IPS DF 4.7 (cell line): ENCODE measurements around the gene RRP1.
"Not testable (repeated sequence)": the region's sequence is repeated elsewhere in the genome, so short reads cannot be mapped to it uniquely, and the experiment has no call there.

Source experiments
- DNase-seq: peaks from one replicate; pipeline ENCODE4 v3.0.0-alpha.2; 2013; ENCODE audit warnings: low spot score; ENCODE audit errors: extremely low read depth

The RRP1 gene

GRCh38 chr21:43835050-43835449 is 45.7 kb downstream of the RRP1 start:
- no peak for DNase-seq

GRCh38 chr21:43835861-43836260 is 46.5 kb downstream of the RRP1 start:
- DNase-seq, result no peak

- DNase-seq, result no peak
Observed at GRCh38 chr21:43836616-43837015, 47.2 kb downstream of the RRP1 start.

GRCh38 chr21:43840259-43840658 is 50.9 kb downstream of the RRP1 start:
- no peak for DNase-seq

GRCh38 chr21:43842742-43843141 is 53.4 kb downstream of the RRP1 start:
- DNase-seq, result no peak

GRCh38 chr21:43844906-43845305 is 55.5 kb downstream of the RRP1 start:
- not testable (repeated sequence) for DNase-seq

- no peak for DNase-seq
Observed at GRCh38 chr21:43845386-43845785, 56.0 kb downstream of the RRP1 start.

- DNase-seq, result no peak
Observed at GRCh38 chr21:43846430-43846829, 57.1 kb downstream of the RRP1 start.

GRCh38 chr21:43847301-43847700 is 57.9 kb downstream of the RRP1 start:
- no peak for DNase-seq

- no peak for DNase-seq
Observed at GRCh38 chr21:43848771-43849170, 59.4 kb downstream of the RRP1 start.

- no peak for DNase-seq
Observed at GRCh38 chr21:43849532-43850299, 60.3 kb downstream of the RRP1 start.

GRCh38 chr21:43850728-43851295 is 61.4 kb downstream of the RRP1 start:
- DNase-seq, result no peak

- DNase-seq, result no peak
Observed at GRCh38 chr21:43851593-43851992, 62.2 kb downstream of the RRP1 start.

GRCh38 chr21:43853851-43854772 is 64.7 kb downstream of the RRP1 start:
- no peak for DNase-seq
